HG03575 (cell line): ENCODE measurements around the gene EXOC6B.

Source experiments
- ATAC-seq: cut with Tn5 transposase; IDR thresholded peaks from one replicate; pipeline ENCODE4 v1.9.1; 2021; ENCODE audit not compliant: unreplicated experiment, insufficient number of reproducible peaks, low FRiP score; ENCODE audit errors: extremely low read depth

EXOC6B gene

GRCh38 chr2:72825257-72826155, at the start of gene EXOC6B:
EXOC6B (minus strand) TSS chr2:72826033.
- ATAC-seq: peak; percentile 74

GRCh38 chr2:72871880-72872279, 46.0 kb upstream of the EXOC6B start:
- no peak for ATAC-seq

- ATAC-seq: no peak
Measured at GRCh38 chr2:72871060-72871459, 45.2 kb upstream of the EXOC6B start.

- no peak for ATAC-seq
Measured at GRCh38 chr2:72864500-72864899, 38.7 kb upstream of the EXOC6B start.

- no peak for ATAC-seq
Measured at GRCh38 chr2:72863046-72863445, 37.2 kb upstream of the EXOC6B start.

GRCh38 chr2:72862239-72862988, 36.6 kb upstream of the EXOC6B start:
- ATAC-seq: peak; percentile 74

GRCh38 chr2:72859831-72860262, 34.0 kb upstream of the EXOC6B start:
- ATAC-seq: peak; percentile 55

GRCh38 chr2:72851333-72851732, 25.5 kb upstream of the EXOC6B start:
- ATAC-seq: no peak

- no peak for ATAC-seq
Measured at GRCh38 chr2:72849138-72849462, 23.3 kb upstream of the EXOC6B start.

GRCh38 chr2:72848436-72849137, 22.8 kb upstream of the EXOC6B start:
- ATAC-seq: no peak

GRCh38 chr2:72847534-72848315, 21.9 kb upstream of the EXOC6B start:
- no peak for ATAC-seq

- no peak for ATAC-seq
Measured at GRCh38 chr2:72846171-72847095, 20.6 kb upstream of the EXOC6B start.

GRCh38 chr2:72843301-72843700, 17.5 kb upstream of the EXOC6B start:
- no peak for ATAC-seq

GRCh38 chr2:72841462-72842125, 15.8 kb upstream of the EXOC6B start:
- no peak for ATAC-seq

- ATAC-seq: no peak
Measured at GRCh38 chr2:72840066-72840465, 14.2 kb upstream of the EXOC6B start.

- ATAC-seq: no peak
Measured at GRCh38 chr2:72837171-72837570, 11.3 kb upstream of the EXOC6B start.

- no peak for ATAC-seq
Measured at GRCh38 chr2:72835403-72835802, 9.6 kb upstream of the EXOC6B start.
